ENCODE results near the gene TNRC6A. TPM values are rescaled to one million over a fixed set of nuclear protein-coding genes. Genes with fewer than 3 reads are reported as not detected.
A peak's percentile ranks its signal among the peaks of the same experiment; 100 is the strongest.

TNRC6A gene
- total RNA-seq, 1 donor from 2014 or later, result 34.3 TPM

- H3K27ac ChIP-seq (replicated peaks), result no peak overlapping the region
- TF ChIP-seq CTCF (IDR thresholded peaks at IDR 0.05; ENCODE audit: borderline replicate concordance), result no peak
- peaks cover 3% of the 10 kb centered on the region for H3K4me1 ChIP-seq
- no peak overlapping the region for H3K4me3 ChIP-seq
- no peaks in the 10 kb centered on the region for H3K9me3 ChIP-seq (replicated peaks)
- H3K36me3 ChIP-seq, result no peaks in the 10 kb centered on the region
- intact Hi-C loops (cut with micrococcal nuclease), result no loop called here
- DNase-seq, result no peak
- no peaks in the 10 kb centered on the region for H3K27me3 ChIP-seq (ENCODE audit: low read depth)
Measured at GRCh38 chr16:24723663-24724062, 5.8 kb upstream of the TNRC6A start.

DNA sequence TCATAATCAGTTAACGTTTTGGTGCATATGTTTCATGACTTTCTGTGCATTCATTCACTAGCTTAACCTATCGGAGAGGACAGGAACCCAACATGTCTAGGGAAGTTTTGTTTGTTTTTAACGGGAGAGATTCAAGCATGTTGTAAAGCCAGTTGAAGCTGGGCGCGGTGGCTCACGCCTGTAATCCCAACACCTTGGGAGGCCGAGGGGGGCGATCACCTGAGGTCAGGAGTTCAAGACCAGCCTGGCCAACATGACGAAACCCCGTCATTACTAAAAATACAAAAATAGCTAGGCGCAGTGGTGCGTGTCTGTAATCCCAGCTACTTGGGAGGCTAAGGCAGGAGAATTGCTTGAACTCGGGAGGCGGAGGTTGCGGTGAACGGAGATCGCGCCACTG lies 1.4 kb upstream of the TNRC6A start:
- Histone ChIP-seq H3K27me3 (ENCODE audit: low read depth) (no peaks in the 10 kb centered on the region), H3K4me1 (peaks cover 36% of the 10 kb centered on the region), H3K36me3 (peaks cover 7% of the 10 kb centered on the region), H3K4me3 (no peak overlapping the region), H3K9me3 (replicated peaks) (no peaks in the 10 kb centered on the region), H3K27ac (replicated peaks) (no peak overlapping the region)
- TF ChIP-seq CTCF (IDR thresholded peaks at IDR 0.05; ENCODE audit: borderline replicate concordance), result no peak
- intact Hi-C loops (cut with micrococcal nuclease), result no loop called here
- DNase-seq, result no peak

DNA sequence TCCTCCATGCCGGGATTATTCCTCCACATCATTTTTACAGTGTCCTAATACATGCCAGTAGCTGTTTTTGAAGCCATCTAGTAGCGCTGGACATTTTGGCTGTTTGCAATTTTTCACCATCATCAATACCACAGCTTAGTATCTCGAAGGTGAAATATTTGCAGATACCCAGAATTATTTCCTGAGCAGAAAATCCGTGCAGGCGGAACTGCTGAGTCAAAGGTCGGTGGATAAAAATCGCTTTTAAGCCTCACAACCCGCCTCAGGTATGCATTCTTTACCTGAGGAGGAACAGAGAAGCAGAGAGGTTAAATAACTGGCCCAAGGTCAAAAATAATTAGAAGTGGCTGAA lies 584 bp upstream of the TNRC6A start:
- peaks cover 45% of the 10 kb centered on the region for H3K4me1 ChIP-seq
- H3K27me3 ChIP-seq (ENCODE audit: low read depth), result no peaks in the 10 kb centered on the region
- TF ChIP-seq CTCF (IDR thresholded peaks at IDR 0.05; ENCODE audit: borderline replicate concordance), result no peak
- no peak for DNase-seq
- peak overlapping the region; percentile 91 for H3K4me3 ChIP-seq
- H3K9me3 ChIP-seq (replicated peaks), result no peaks in the 10 kb centered on the region
- intact Hi-C loops (cut with micrococcal nuclease), result no loop called here
- H3K27ac ChIP-seq (replicated peaks), result peak overlapping the region; percentile 98
- H3K36me3 ChIP-seq, result peaks cover 14% of the 10 kb centered on the region

GRCh38 chr16:24729951-24730815 lies 732 bp downstream of the TNRC6A start:
- Histone ChIP-seq H3K36me3 (peaks cover 17% of the 10 kb centered on the region), H3K4me1 (peaks cover 58% of the 10 kb centered on the region), H3K4me3 (peak overlapping the region; percentile 91), H3K27me3 (ENCODE audit: low read depth) (no peaks in the 10 kb centered on the region), H3K9me3 (replicated peaks) (no peaks in the 10 kb centered on the region), H3K27ac (replicated peaks) (peak overlapping the region; percentile 98)
- intact Hi-C loops (cut with micrococcal nuclease), result loop anchor here (10.0 kb wide), 1 partner anchor 55 kb away; no protein-coding TSS in a partner anchor
- no peak for TF ChIP-seq CTCF (IDR thresholded peaks at IDR 0.05; ENCODE audit: borderline replicate concordance)
- DNase-seq, result peak; percentile 44

DNA sequence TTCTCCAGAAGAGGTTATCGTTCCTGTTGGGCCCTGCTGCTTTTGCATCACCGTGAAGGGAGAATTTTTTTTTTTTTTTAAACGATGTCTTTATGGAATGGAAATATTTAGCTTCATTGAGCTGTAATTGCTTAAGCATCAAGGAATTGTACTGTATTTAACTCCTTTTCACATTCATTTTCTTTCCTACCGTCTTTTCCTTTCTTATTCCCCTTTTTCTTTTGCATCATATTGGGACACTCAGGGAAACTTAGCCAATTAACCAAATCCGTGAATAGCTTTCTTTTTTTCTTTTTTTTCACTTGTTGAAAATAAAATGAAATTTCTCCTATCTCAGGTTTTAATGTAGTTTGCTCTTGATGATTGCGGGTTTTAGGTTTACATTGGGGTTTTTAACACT lies 1.5 kb downstream of the TNRC6A start:
- intact Hi-C loops (cut with micrococcal nuclease), result loop anchor here (10.0 kb wide), 1 partner anchor 54 kb away; no protein-coding TSS in a partner anchor
- Histone ChIP-seq H3K4me3 (peak overlapping the region; percentile 91), H3K4me1 (peaks cover 65% of the 10 kb centered on the region), H3K36me3 (peaks cover 19% of the 10 kb centered on the region), H3K27me3 (ENCODE audit: low read depth) (no peaks in the 10 kb centered on the region), H3K9me3 (replicated peaks) (no peaks in the 10 kb centered on the region), H3K27ac (replicated peaks) (peak overlapping the region; percentile 98)
- no peak for TF ChIP-seq CTCF (IDR thresholded peaks at IDR 0.05; ENCODE audit: borderline replicate concordance)
- no peak for DNase-seq
